Liver (tissue), 9 donors: ENCODE measurements around the gene YIPF5. TPM values are rescaled to one million over a fixed set of nuclear protein-coding genes. Genes with fewer than 3 reads are reported as not detected.

Experiments
- DNase-seq: peaks from one replicate; pipeline ENCODE4 v3.0.0-alpha.2; 2017; ENCODE audit warnings: low spot score
- H3K27ac ChIP-seq, 2 donors: one replicate each; pipeline ENCODE4 v1.7.0; 2013; ENCODE audit warnings: inconsistent platforms in 2 of 2, low read length in 2 of 2, control low read depth in 1 of 2, low read depth in 1 of 2, mild to moderate bottlenecking in 1 of 2
- H3K27me3 ChIP-seq, 4 donors: one replicate each; pipeline versions ENCODE4 v1.6.1 to v1.7.0; 2013; ENCODE audit warnings: low read length in 3 of 4, inconsistent platforms in 1 of 4, mild to moderate bottlenecking in 1 of 4, moderate library complexity in 1 of 4; ENCODE audit not compliant: control insufficient read depth in 4 of 4, insufficient read depth in 4 of 4
- H3K36me3 ChIP-seq, 4 donors: one replicate each; pipeline versions ENCODE4 v1.6.1 to v1.7.0; 2013; ENCODE audit warnings: low read length in 3 of 4, mild to moderate bottlenecking in 3 of 4, low read depth in 1 of 4, moderate library complexity in 1 of 4; ENCODE audit not compliant: control insufficient read depth in 4 of 4, insufficient read depth in 3 of 4
- H3K4me1 ChIP-seq, 4 donors: one replicate each; pipeline versions ENCODE4 v1.6.1 to v1.7.0; 2013; ENCODE audit warnings: low read length in 3 of 4, mild to moderate bottlenecking in 3 of 4, moderate library complexity in 1 of 4; ENCODE audit not compliant: control insufficient read depth in 4 of 4, insufficient read depth in 4 of 4
- H3K4me3 ChIP-seq, 3 donors: one replicate each; pipeline versions ENCODE4 v1.6.1 to v1.7.0; 2013; ENCODE audit warnings: low read length in 3 of 3, control low read depth in 1 of 3, low read depth in 1 of 3, mild to moderate bottlenecking in 1 of 3
- H3K9ac ChIP-seq, 2 donors: one replicate each; pipeline ENCODE4 v1.7.0; 2013; ENCODE audit warnings: low read length in 2 of 2, mild to moderate bottlenecking in 2 of 2, moderate library complexity in 2 of 2, control low read depth in 1 of 2, low read depth in 1 of 2
- H3K9me3 ChIP-seq, 4 donors: one replicate each; pipeline versions ENCODE4 v1.6.1 to v1.7.0; 2013; ENCODE audit warnings: low read length in 3 of 4; ENCODE audit not compliant: control insufficient read depth in 4 of 4
- ATF3 ChIP-seq: IDR thresholded peaks from 2 replicates; pipeline ENCODE4 v1.6.1; 2016; ENCODE audit warnings: antibody characterized with exemption
- CTCF ChIP-seq: fragments of 150-350 bp; IDR thresholded peaks from 2 replicates; pipeline ENCODE4 v1.5.1; 2017; ENCODE audit warnings: improper control_type of control experiment, low read depth, low read length; ENCODE audit not compliant: missing input control
- EGR1 ChIP-seq, 2 donors: IDR thresholded peaks; 2 replicates each; pipeline ENCODE4 v1.6.1; 2016 to 2018; ENCODE audit warnings: antibody characterized with exemption in 2 of 2, low read depth in 2 of 2
- FOXA1 ChIP-seq: IDR thresholded peaks from 2 replicates; pipeline ENCODE4 v1.6.1; 2016; ENCODE audit warnings: antibody characterized with exemption
- FOXA2 ChIP-seq: IDR thresholded peaks from 2 replicates; pipeline ENCODE4 v1.6.1; 2016; ENCODE audit warnings: antibody characterized with exemption
- GABPA ChIP-seq, 2 donors: IDR thresholded peaks in 1 of 2; conservative IDR thresholded peaks in 1 of 2; 2 replicates each; pipeline ENCODE4 v1.6.1; 2016; ENCODE audit warnings: antibody characterized with exemption in 2 of 2, mild to moderate bottlenecking in 1 of 2, moderate library complexity in 1 of 2
- HNF4A ChIP-seq, 2 donors: conservative IDR thresholded peaks; 2 replicates each; pipeline ENCODE4 v1.6.1; 2016; ENCODE audit warnings: antibody characterized with exemption in 2 of 2, mild to moderate bottlenecking in 2 of 2
- HNF4G ChIP-seq: IDR thresholded peaks from 2 replicates; pipeline ENCODE4 v1.6.1; 2016; ENCODE audit warnings: antibody characterized with exemption
- JUND ChIP-seq, 2 donors: IDR thresholded peaks; 2 replicates each; pipeline ENCODE4 v1.6.1; 2016; ENCODE audit warnings: antibody characterized with exemption in 2 of 2
- MAX ChIP-seq: IDR thresholded peaks from 2 replicates; pipeline ENCODE4 v1.6.1; 2016; ENCODE audit warnings: antibody characterized with exemption
- NR2F2 ChIP-seq: IDR thresholded peaks from 2 replicates; pipeline ENCODE4 v1.6.1; 2016; ENCODE audit warnings: antibody characterized with exemption
- RAD21 ChIP-seq, 2 donors: IDR thresholded peaks; 2 replicates each; pipeline ENCODE4 v1.6.1; 2016; ENCODE audit warnings: antibody characterized with exemption in 2 of 2, mild to moderate bottlenecking in 2 of 2
- RXRA ChIP-seq, 2 donors: IDR thresholded peaks; 2 replicates each; pipeline ENCODE4 v1.6.1; 2017 to 2018; ENCODE audit warnings: antibody characterized with exemption in 2 of 2, mild to moderate bottlenecking in 1 of 2
- SP1 ChIP-seq: IDR thresholded peaks from 2 replicates; pipeline ENCODE4 v1.6.1; 2018; ENCODE audit warnings: antibody characterized with exemption, mild to moderate bottlenecking
- TAF1 ChIP-seq: conservative IDR thresholded peaks from 2 replicates; pipeline ENCODE4 v1.6.1; 2016; ENCODE audit warnings: antibody characterized with exemption, mild to moderate bottlenecking
- YY1 ChIP-seq: IDR thresholded peaks from 2 replicates; pipeline ENCODE4 v1.6.1; 2016; ENCODE audit warnings: antibody characterized with exemption, mild to moderate bottlenecking
- ZBTB33 ChIP-seq: IDR thresholded peaks from 2 replicates; pipeline ENCODE4 v1.6.1; 2016; ENCODE audit warnings: antibody characterized with exemption
- WGBS: extraction: QIAGEN DNeasy Blood & Tissue Kit; methylation state at CpG from one replicate; pipeline ENCODE4 v1.1.7; 2013; 5-methylcytosine and 5-hydroxymethylcytosine counted together
- polyA plus RNA-seq, 2 donors: library from polyadenylated mRNA; stranded (reverse) in 1 of 2; unstranded in 1 of 2; fragments of 200-250 nt in 1 of 2; fragments of >200 nt in 1 of 2; fragmentation: Nextera tagmentation in 1 of 2; extraction: Ambion mirVana in 1 of 2; gene quantifications; one replicate each; pipeline versions ENCODE4 v1.2.1 to v1.2.3, GENCODE V29; 2013 to 2015
- total RNA-seq, 2 donors: library from RNA; depleted of rRNA; stranded (reverse); fragments of >200 nt; gene quantifications; one replicate each; pipeline ENCODE4 v1.2.3, GENCODE V29; 2014
- TF ChIP-seq, protein P1 (sequence below): IDR thresholded peaks from 2 replicates; pipeline ENCODE4 v1.6.1; 2016; ENCODE audit warnings: antibody characterized with exemption, mild to moderate bottlenecking
- donor health status: healthy.
- donor health status: healthy.
- donor health status: healthy.
- donor health status: healthy.
- donor health status: healthy.

The YIPF5 gene
- total and polyA plus RNA-seq, 4 donors: 18.7 to 43.1 (median 20.6) TPM

DNA sequence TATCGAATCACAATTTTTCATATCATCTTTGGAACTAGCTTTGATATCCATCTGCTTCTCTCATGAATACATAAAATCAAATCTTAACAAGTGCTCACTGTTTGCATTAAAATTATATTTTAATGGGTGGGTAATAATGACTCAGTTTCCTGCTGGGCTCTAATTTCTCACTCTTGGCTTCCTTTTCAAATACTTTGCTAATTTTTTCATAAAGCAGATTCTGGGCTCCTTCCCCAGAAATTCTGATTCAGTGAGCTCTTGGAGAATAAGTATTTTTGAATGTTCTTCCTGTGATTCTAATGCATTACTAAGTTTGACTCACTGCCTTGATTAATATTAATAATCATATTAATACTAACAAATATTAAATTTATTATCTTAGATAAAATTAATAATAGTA is 48.9 kb downstream of the YIPF5 start:
- Histone ChIP-seq H3K27me3 (no peaks in the 10 kb centered on the region), H3K36me3 (no peaks in the 10 kb centered on the region)
- TF ChIP-seq JUND (IDR thresholded peaks at IDR 0.05) (no peak), TAF1 (no peak), ZBTB33 (no peak), RXRA (IDR thresholded peaks at IDR 0.05) (no peak), HNF4G (no peak), ATF3 (no peak), SP1 (no peak), FOXA2 (no peak), RAD21 (IDR thresholded peaks at IDR 0.05) (no peak), GABPA (IDR thresholded peaks at IDR 0.05 in 1 of 2, conservative IDR thresholded peaks at IDR 0.05 in 1 of 2) (no peak), EGR1 (IDR thresholded peaks at IDR 0.05; ENCODE audit: low read depth in 2 of 2) (no peak), HNF4A (conservative IDR thresholded peaks at IDR 0.05) (no peak), NR2F2 (no peak), CTCF (no peak)

DNA sequence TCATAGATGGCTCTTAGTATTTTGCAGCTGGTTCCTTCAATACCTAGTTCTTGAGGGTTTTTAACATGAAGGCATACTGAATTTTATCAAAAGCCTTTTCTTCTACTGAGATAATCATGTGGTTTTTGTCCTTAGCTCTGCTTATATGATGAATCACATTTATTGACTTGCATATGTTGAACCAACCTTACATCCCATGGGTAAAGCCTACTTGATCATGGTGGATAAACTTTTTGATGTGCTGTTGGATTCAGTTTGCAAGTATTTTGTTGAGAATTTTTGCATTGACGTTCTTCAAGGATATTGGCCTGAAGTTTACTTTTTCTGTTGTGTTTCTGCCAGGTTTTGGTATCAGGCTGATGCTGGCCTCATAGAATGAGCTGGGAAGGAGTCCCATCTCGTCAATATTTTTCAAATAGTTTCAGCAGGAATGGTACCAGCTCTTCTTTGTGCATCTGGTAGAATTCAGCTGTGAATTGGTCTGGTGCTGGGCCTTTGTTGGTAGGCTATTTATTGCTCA is 49.7 kb downstream of the YIPF5 start:
- TF ChIP-seq SP1: no peak
- no peak for TF ChIP-seq GABPA (IDR thresholded peaks at IDR 0.05 in 1 of 2, conservative IDR thresholded peaks at IDR 0.05 in 1 of 2)
- no peak for TF ChIP-seq EGR1 (IDR thresholded peaks at IDR 0.05; ENCODE audit: low read depth in 2 of 2)
- TF ChIP-seq HNF4A (conservative IDR thresholded peaks at IDR 0.05): no peak
- no peak for TF ChIP-seq ZBTB33
- TF ChIP-seq, protein P1, sequence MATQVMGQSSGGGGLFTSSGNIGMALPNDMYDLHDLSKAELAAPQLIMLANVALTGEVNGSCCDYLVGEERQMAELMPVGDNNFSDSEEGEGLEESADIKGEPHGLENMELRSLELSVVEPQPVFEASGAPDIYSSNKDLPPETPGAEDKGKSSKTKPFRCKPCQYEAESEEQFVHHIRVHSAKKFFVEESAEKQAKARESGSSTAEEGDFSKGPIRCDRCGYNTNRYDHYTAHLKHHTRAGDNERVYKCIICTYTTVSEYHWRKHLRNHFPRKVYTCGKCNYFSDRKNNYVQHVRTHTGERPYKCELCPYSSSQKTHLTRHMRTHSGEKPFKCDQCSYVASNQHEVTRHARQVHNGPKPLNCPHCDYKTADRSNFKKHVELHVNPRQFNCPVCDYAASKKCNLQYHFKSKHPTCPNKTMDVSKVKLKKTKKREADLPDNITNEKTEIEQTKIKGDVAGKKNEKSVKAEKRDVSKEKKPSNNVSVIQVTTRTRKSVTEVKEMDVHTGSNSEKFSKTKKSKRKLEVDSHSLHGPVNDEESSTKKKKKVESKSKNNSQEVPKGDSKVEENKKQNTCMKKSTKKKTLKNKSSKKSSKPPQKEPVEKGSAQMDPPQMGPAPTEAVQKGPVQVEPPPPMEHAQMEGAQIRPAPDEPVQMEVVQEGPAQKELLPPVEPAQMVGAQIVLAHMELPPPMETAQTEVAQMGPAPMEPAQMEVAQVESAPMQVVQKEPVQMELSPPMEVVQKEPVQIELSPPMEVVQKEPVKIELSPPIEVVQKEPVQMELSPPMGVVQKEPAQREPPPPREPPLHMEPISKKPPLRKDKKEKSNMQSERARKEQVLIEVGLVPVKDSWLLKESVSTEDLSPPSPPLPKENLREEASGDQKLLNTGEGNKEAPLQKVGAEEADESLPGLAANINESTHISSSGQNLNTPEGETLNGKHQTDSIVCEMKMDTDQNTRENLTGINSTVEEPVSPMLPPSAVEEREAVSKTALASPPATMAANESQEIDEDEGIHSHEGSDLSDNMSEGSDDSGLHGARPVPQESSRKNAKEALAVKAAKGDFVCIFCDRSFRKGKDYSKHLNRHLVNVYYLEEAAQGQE: no peak
- no peak for TF ChIP-seq FOXA1
- no peak for TF ChIP-seq RXRA (IDR thresholded peaks at IDR 0.05)
- no peak for TF ChIP-seq YY1
- no peak for TF ChIP-seq CTCF
- no peak for TF ChIP-seq FOXA2
- no peak for TF ChIP-seq TAF1
- TF ChIP-seq HNF4G: no peak
- TF ChIP-seq NR2F2: no peak
- no peak for TF ChIP-seq MAX
- DNase-seq: no peak
- WGBS: 64% methylated on average over 2 of the region's 2 CpGs
- Histone ChIP-seq H3K9ac (no peak overlapping the region), H3K36me3 (no peaks in the 10 kb centered on the region), H3K27me3 (no peaks in the 10 kb centered on the region), H3K27ac (no peak overlapping the region), H3K9me3 (no peaks in the 10 kb centered on the region), H3K4me1 (no peaks in the 10 kb centered on the region), H3K4me3 (no peak overlapping the region)

More for the DNA sequence above, 48.9 kb downstream of the YIPF5 start:
- WGBS: 93% methylated on average over 1 of the region's 1 CpG
- Histone ChIP-seq H3K4me3 (no peak overlapping the region), H3K4me1 (no peaks in the 10 kb centered on the region), H3K9ac (no peak overlapping the region), H3K27ac (no peak overlapping the region), H3K9me3 (no peaks in the 10 kb centered on the region)
- no peak for DNase-seq
